Endothelial cell of umbilical vein (primary cell): ENCODE data around the gene STPG3. TPM values are rescaled to one million over a fixed set of nuclear protein-coding genes. Genes with fewer than 3 reads are reported as not detected.

Experiments used
- BruUV-seq: library from RNA; stranded (reverse); fragments of 400-500 nt; replicated peaks from 2 replicates; lab custom pipeline; 2021; lab: Mats Ljungman, UMichigan
- CTCF ChIA-PET: fragments of 300-600, 350-600 bp; sonication (Branson Sonifier 250); formaldehyde crosslinking; loops from one replicate; lab custom pipeline; 2021; ENCODE audit warnings: antibody characterized with exemption, inconsistent platforms; lab: Charles Lee
- POLR2A ChIA-PET: fragments of 300-600, 350-600 bp; sonication (Branson Sonifier 250); formaldehyde crosslinking; loops from one replicate; lab custom pipeline; 2021; ENCODE audit warnings: antibody characterized with exemption, inconsistent platforms; lab: Charles Lee
- DNase-seq: peaks from one replicate; pipeline ENCODE4 v3.0.0-alpha.2; 2011; ENCODE audit warnings: low read depth, low spot score
- FAIRE-seq: peaks from 2 replicates; lab custom pipeline; 2011; peaks lifted over from hg19 to GRCh38; lab: Jason Lieb, UNC
- H2AFZ ChIP-seq: 2 replicates; pipeline ENCODE4 v1.6.0; 2012; ENCODE audit warnings: low read depth, low read length, control low read depth, inconsistent platforms
- H3K27ac ChIP-seq: 2 replicates; pipeline ENCODE4 v1.5.1; 2011; ENCODE audit warnings: low read depth, mild to moderate bottlenecking, control low read depth, low read length, moderate library complexity; ENCODE audit not compliant: insufficient read depth
- H3K27me3 ChIP-seq, 2 experiments: 2 replicates each; pipeline versions ENCODE4 v1.6.0 to v1.6.1; 2011; ENCODE audit warnings: low read length in 2 of 2, mixed read lengths in 1 of 2; ENCODE audit not compliant: control insufficient read depth in 2 of 2, insufficient read depth in 2 of 2
- H3K36me3 ChIP-seq, 2 experiments: 2 replicates in 1 of 2; 3 replicates in 1 of 2; pipeline ENCODE4 v1.5.1; 2011; ENCODE audit warnings: low read length in 2 of 2, mild to moderate bottlenecking in 1 of 2, moderate library complexity in 1 of 2; ENCODE audit not compliant: control insufficient read depth in 2 of 2, insufficient read depth in 2 of 2; ENCODE audit errors: extremely low read depth in 1 of 2
- H3K4me1 ChIP-seq: 3 replicates; pipeline ENCODE4 v1.5.1; 2011; ENCODE audit warnings: mild to moderate bottlenecking, low read length; ENCODE audit not compliant: control insufficient read depth, insufficient read depth; ENCODE audit errors: extremely low read depth
- H3K4me2 ChIP-seq: 2 replicates; pipeline ENCODE4 v1.6.1; 2011; ENCODE audit warnings: low read length, control low read depth, mixed read lengths; ENCODE audit not compliant: insufficient read depth
- H3K4me3 ChIP-seq, 3 experiments: fragments of 200-600 bp in 1 of 3; sonication (generic), shearing (Covaris generic) in 1 of 3; replicated peaks in 1 of 3; 2 replicates each; pipeline ENCODE4 v1.5.1; 2011 to 2016; ENCODE audit warnings: control low read depth in 3 of 3, low read length in 3 of 3, mild to moderate bottlenecking in 2 of 3, inconsistent platforms in 1 of 3, low read depth in 1 of 3, moderate library complexity in 1 of 3; ENCODE audit not compliant: insufficient read depth in 1 of 3
- H3K79me2 ChIP-seq: 2 replicates; pipeline ENCODE4 v1.6.0; 2012; ENCODE audit warnings: low read length, inconsistent platforms; ENCODE audit not compliant: control insufficient read depth, insufficient read depth
- H3K9ac ChIP-seq: replicated peaks from 2 replicates; pipeline ENCODE3; 2011; ENCODE audit warnings: low read length, control low read depth; ENCODE audit not compliant: insufficient read depth; ENCODE audit errors: extremely low read depth
- H3K9me1 ChIP-seq: replicated peaks from 3 replicates; pipeline ENCODE4 v1.6.0; 2011; ENCODE audit warnings: mild to moderate bottlenecking, low read length; ENCODE audit not compliant: control insufficient read depth, insufficient read depth; ENCODE audit errors: extremely low read depth
- H3K9me3 ChIP-seq: replicated peaks from 2 replicates; pipeline ENCODE4 v1.5.1; 2012; ENCODE audit warnings: low read length, inconsistent platforms; ENCODE audit not compliant: control insufficient read depth, insufficient read depth
- H4K20me1 ChIP-seq: replicated peaks from 2 replicates; pipeline ENCODE3; 2011; ENCODE audit warnings: mild to moderate bottlenecking, low read length; ENCODE audit not compliant: control insufficient read depth, insufficient read depth; ENCODE audit errors: extremely low read depth
- EZH2 ChIP-seq: IDR thresholded peaks from 2 replicates; pipeline ENCODE4 v1.6.1; 2012; ENCODE audit warnings: borderline replicate concordance, low read depth, mild to moderate bottlenecking, moderate library complexity, low read length, inconsistent platforms; ENCODE audit not compliant: severe bottlenecking
- FOS ChIP-seq: IDR thresholded peaks from 2 replicates; pipeline ENCODE4 v1.6.1; 2011; ENCODE audit warnings: mild to moderate bottlenecking, low read length, moderate library complexity, borderline replicate concordance; ENCODE audit not compliant: insufficient read depth
- GATA2 ChIP-seq: IDR thresholded peaks from 2 replicates; pipeline ENCODE4 v1.7.0; 2011; ENCODE audit warnings: low read depth, mild to moderate bottlenecking, moderate library complexity, mixed read lengths, low read length; ENCODE audit not compliant: insufficient read length, insufficient read depth
- JUN ChIP-seq: IDR thresholded peaks from 2 replicates; pipeline ENCODE4 v1.6.1; 2011; ENCODE audit warnings: borderline replicate concordance, low read depth; ENCODE audit not compliant: insufficient read length, insufficient read depth
- MYC ChIP-seq: IDR thresholded peaks from one replicate; pipeline ENCODE4 v1.6.1; 2011; ENCODE audit warnings: mild to moderate bottlenecking, low read depth, low read length
- POLR2A ChIP-seq: IDR thresholded peaks from 2 replicates; pipeline ENCODE4 v1.6.1; 2012; ENCODE audit warnings: low read depth, mild to moderate bottlenecking, control low read depth, low read length
- POLR2AphosphoS5 ChIP-seq: IDR thresholded peaks from 2 replicates; pipeline ENCODE4 v1.6.1; 2012; ENCODE audit warnings: low read depth, mild to moderate bottlenecking, control low read depth, low read length, moderate library complexity; ENCODE audit not compliant: insufficient read depth
- dilution Hi-C: fragments of 300-500 bp; cut with MboI; formaldehyde crosslinking; loops from one replicate; pipeline ENCODE4 v1.15.0; 2019; ENCODE audit warnings: low sequenced_read_pairs; ENCODE audit not compliant: extremely low pct_ligation_motif_present
- intact Hi-C: fragments of 100-400 bp; cut with micrococcal nuclease; formaldehyde crosslinking; loops from one replicate; pipeline ENCODE4 v1.10.0; 2022
- polyA plus RNA-seq, 4 experiments: library from polyadenylated mRNA; depleted of rRNA in 3 of 4; stranded (reverse) in 3 of 4; unstranded in 1 of 4; fragments of >200 nt; gene quantifications; 2 replicates each; pipeline versions ENCODE4 v1.2.1 to v1.2.3, GENCODE V29; 2011 to 2012; ENCODE audit warnings: missing spikeins in 1 of 4
- total RNA-seq: library from RNA; stranded (reverse); gene quantifications from 2 replicates; pipeline ENCODE4 v1.2.3, GENCODE V29; 2021
- TF ChIP-seq, protein P1 (sequence below), 2 donors: IDR thresholded peaks; 1 replicate in 1 of 2; 2 replicates in 1 of 2; pipeline ENCODE4 v1.5.1; 2011; ENCODE audit warnings: low read length in 2 of 2, mild to moderate bottlenecking in 2 of 2, moderate library complexity in 2 of 2, control low read depth in 1 of 2, inconsistent platforms in 1 of 2, low read depth in 1 of 2; ENCODE audit not compliant: insufficient read depth in 1 of 2; ENCODE audit errors: extremely low read depth in 1 of 2
- TF ChIP-seq, protein P2 (sequence below): IDR thresholded peaks from 2 replicates; pipeline ENCODE4 v1.6.1; 2011; ENCODE audit not compliant: insufficient read depth, insufficient read length

STPG3 gene
- total and polyA plus RNA-seq, 2 donors (not counting 3 experiments of a cell fraction or from before 2014, with no cell fraction given), result not detected

DNA sequence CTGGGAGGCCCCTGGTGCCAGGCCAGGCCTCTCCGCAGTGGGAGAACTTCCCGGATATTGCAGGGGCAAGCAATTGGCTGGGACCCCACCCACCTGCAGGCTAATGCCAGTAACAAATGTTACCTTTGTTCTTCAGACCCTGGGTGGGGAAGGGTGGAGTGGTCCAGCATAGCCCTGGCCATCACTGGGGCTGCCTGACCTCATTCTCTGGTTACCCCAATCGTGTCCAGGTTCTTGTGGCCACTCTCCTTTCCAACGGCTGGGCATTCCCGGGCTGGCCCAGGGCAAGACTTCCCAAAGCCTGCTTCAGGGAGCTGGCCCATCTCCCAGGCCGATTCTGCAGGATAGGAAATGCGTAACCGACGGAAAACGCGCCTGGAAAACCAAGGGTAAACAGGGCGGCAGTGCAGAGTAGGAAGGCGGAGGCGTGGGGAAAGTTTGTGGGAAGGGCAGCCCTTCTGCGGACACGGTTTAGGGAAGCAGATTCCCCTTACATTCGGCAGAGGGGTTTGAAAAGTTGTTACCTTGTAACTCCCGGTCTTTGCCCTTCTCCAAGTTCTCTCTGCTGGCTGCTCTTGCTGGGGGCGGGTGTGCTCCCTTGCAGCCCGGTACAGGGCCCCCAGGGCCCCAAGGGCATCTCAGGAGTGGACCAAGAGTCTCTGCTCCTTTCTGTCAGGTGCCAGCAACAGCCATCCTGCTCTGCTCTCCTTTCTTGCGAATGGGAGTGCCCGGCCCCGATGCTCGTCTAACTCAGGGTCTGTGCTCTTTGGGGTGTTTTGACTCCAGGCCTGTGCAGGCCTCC, 47.5 kb downstream of the STPG3 start:
- intact Hi-C loops (loop anchor here (2.0 kb wide), 1 partner anchor 56 kb away; no protein-coding TSS in a partner anchor), dilution Hi-C loops (no loop called here)
- peak; percentile 94 for DNase-seq
- ChIA-PET POLR2A (interaction anchor here (1.5 kb wide), 1 partner anchor 58 kb away, joined by 3 read pairs; the partner anchor contains the start of gene TUBB4B), CTCF (interaction anchor here (0.7 to 1.5 kb wide), 6 partner anchors 11 to 270 kb away, joined by 3 to 7 read pairs (median 3); partner anchors contain the start of genes EXD3, NOXA1 and NSMF)
- Histone ChIP-seq H3K9me3 (no peaks in the 10 kb centered on the region), H3K4me3 (peak overlapping the region in 2 of 3 experiments; percentile 70 to 83), H3K9me1 (no peaks in the 10 kb centered on the region), H3K36me3 (no peaks in the 10 kb centered on the region), H3K27ac (peak overlapping the region; percentile 93), H3K4me1 (peaks cover 54% of the 10 kb centered on the region), H3K4me2 (peak overlapping the region; percentile 84), H4K20me1 (no peaks in the 10 kb centered on the region), H3K9ac (peak overlapping the region; percentile 62), H3K27me3 (no peaks in the 10 kb centered on the region), H3K79me2 (peaks cover 26% of the 10 kb centered on the region), H2AFZ (no peak overlapping the region)
- TSS peak; percentile 10 for BruUV-seq
- TF ChIP-seq EZH2 (no peak), FOS (peak; percentile 20), GATA2 (no peak), MYC (peak; percentile 16), POLR2A (peak; percentile 46), JUN (no peak), POLR2AphosphoS5 (peak; percentile 56)
- TF ChIP-seq, protein P1, sequence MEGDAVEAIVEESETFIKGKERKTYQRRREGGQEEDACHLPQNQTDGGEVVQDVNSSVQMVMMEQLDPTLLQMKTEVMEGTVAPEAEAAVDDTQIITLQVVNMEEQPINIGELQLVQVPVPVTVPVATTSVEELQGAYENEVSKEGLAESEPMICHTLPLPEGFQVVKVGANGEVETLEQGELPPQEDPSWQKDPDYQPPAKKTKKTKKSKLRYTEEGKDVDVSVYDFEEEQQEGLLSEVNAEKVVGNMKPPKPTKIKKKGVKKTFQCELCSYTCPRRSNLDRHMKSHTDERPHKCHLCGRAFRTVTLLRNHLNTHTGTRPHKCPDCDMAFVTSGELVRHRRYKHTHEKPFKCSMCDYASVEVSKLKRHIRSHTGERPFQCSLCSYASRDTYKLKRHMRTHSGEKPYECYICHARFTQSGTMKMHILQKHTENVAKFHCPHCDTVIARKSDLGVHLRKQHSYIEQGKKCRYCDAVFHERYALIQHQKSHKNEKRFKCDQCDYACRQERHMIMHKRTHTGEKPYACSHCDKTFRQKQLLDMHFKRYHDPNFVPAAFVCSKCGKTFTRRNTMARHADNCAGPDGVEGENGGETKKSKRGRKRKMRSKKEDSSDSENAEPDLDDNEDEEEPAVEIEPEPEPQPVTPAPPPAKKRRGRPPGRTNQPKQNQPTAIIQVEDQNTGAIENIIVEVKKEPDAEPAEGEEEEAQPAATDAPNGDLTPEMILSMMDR (IDR thresholded peaks at IDR 0.05; ENCODE audit: extremely low read depth in 1 of 2, insufficient read depth in 1 of 2, low read depth in 1 of 2, low read length in 2 of 2), result no peak
- TF ChIP-seq, protein P2, sequence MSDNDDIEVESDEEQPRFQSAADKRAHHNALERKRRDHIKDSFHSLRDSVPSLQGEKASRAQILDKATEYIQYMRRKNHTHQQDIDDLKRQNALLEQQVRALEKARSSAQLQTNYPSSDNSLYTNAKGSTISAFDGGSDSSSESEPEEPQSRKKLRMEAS, result no peak
- FAIRE-seq, result peak; percentile 98
